SK-N-SH treated with all-trans-retinoic acid at 6 μM for 48 hours (cell line): ENCODE data around the gene MRPL19.

Experiments used
- ARNTL ChIP-seq: fragments of 450-650 bp; formaldehyde crosslinking; IDR thresholded peaks from 2 replicates; pipeline ENCODE4 v1.5.0; 2020; ENCODE audit warnings: low read depth, mild to moderate bottlenecking, moderate library complexity, borderline replicate concordance
- CREB5 ChIP-seq: fragments of 250-450 bp; sonication (Bioruptor Pico); IDR thresholded peaks from 2 replicates; pipeline ENCODE4 v1.5.1; 2020; ENCODE audit warnings: low read depth, mild to moderate bottlenecking, moderate library complexity
- CSRNP3 ChIP-seq: fragments of 250-450 bp; sonication (Bioruptor Pico); IDR thresholded peaks from 2 replicates; pipeline ENCODE4 v1.5.1; 2021; ENCODE audit warnings: mild to moderate bottlenecking, moderate library complexity
- POU6F1 ChIP-seq: fragments of 250-450 bp; sonication (Bioruptor Pico); IDR thresholded peaks from 2 replicates; pipeline ENCODE4 v1.8.0; 2021; ENCODE audit warnings: low read depth, mild to moderate bottlenecking, moderate library complexity, borderline replicate concordance
- TCF4 ChIP-seq: fragments of 250-450 bp; sonication (Bioruptor Pico); IDR thresholded peaks from 2 replicates; pipeline ENCODE4 v1.8.0; 2021; ENCODE audit warnings: mild to moderate bottlenecking, moderate library complexity, borderline replicate concordance
- TSHZ2 ChIP-seq: fragments of 250-450 bp; sonication (Bioruptor Pico); IDR thresholded peaks from 2 replicates; pipeline ENCODE4 v1.5.0; 2020; ENCODE audit warnings: mild to moderate bottlenecking, moderate library complexity
- ZFP3 ChIP-seq: fragments of 250-450 bp; sonication (Bioruptor Pico); IDR thresholded peaks from 2 replicates; pipeline ENCODE4 v1.5.0; 2020; ENCODE audit warnings: mild to moderate bottlenecking, moderate library complexity
- ZFP30 ChIP-seq: fragments of 450-650 bp; formaldehyde crosslinking; IDR thresholded peaks from 2 replicates; pipeline ENCODE4 v1.5.0; 2022; ENCODE audit warnings: mild to moderate bottlenecking, moderate library complexity
- ZNF565 ChIP-seq: fragments of 450-650 bp; formaldehyde crosslinking; conservative IDR thresholded peaks from 2 replicates; pipeline ENCODE4 v1.5.0; 2020; ENCODE audit warnings: low read depth, mild to moderate bottlenecking, moderate library complexity

- TF ChIP-seq ZFP30 (no peak), ZFP3 (CRISPR knock-in tag) (no peak), TSHZ2 (no peak), CREB5 (CRISPR knock-in tag) (no peak), ZNF565 (CRISPR knock-in tag) (no peak), POU6F1 (CRISPR knock-in tag) (no peak), TCF4 (CRISPR knock-in tag) (no peak), ARNTL (no peak), CSRNP3 (CRISPR knock-in tag) (no peak)
Observed at GRCh38 chr2:75597949-75598348, 48.6 kb upstream of the MRPL19 start.
